Smooth muscle cell (in vitro differentiated cells): ENCODE data around the gene L3MBTL3. TPM values are rescaled to one million over a fixed set of nuclear protein-coding genes. Genes with fewer than 3 reads are reported as not detected.

ENCODE experiments used
- DNase-seq: peaks from one replicate; lab custom pipeline; 2025; ENCODE audit not compliant: unreplicated experiment; lab: John Stamatoyannopoulos, UW
- H2AFZ ChIP-seq: fragments of 200-600 bp; sonication (generic); 2 replicates; pipeline ENCODE4 v1.6.0; 2016; ENCODE audit warnings: antibody characterized with exemption, low read depth, mild to moderate bottlenecking
- H3F3A ChIP-seq: fragments of 200-600 bp; sonication (generic); 2 replicates; pipeline ENCODE4 v1.6.0; 2017; ENCODE audit warnings: antibody characterized with exemption, low read depth
- H3K27ac ChIP-seq: fragments of 200-600 bp; sonication (generic); 2 replicates; pipeline ENCODE4 v1.5.1; 2016; ENCODE audit warnings: low read depth, mild to moderate bottlenecking
- H3K27me3 ChIP-seq: fragments of 200-600 bp; sonication (generic); 2 replicates; pipeline ENCODE4 v1.6.1; 2016; ENCODE audit warnings: low read depth, mild to moderate bottlenecking
- H3K36me3 ChIP-seq: fragments of 200-600 bp; sonication (generic); 2 replicates; pipeline ENCODE4 v1.5.1; 2016; ENCODE audit warnings: low read depth
- H3K4me1 ChIP-seq: fragments of 200-600 bp; sonication (generic); 2 replicates; pipeline ENCODE4 v1.5.1; 2016; ENCODE audit warnings: low read depth
- H3K4me2 ChIP-seq: fragments of 200-600 bp; sonication (generic); 2 replicates; pipeline ENCODE4 v1.6.0; 2016; ENCODE audit warnings: mild to moderate bottlenecking
- H3K4me3 ChIP-seq: fragments of 200-600 bp; sonication (generic); 2 replicates; pipeline ENCODE4 v1.5.1; 2016; ENCODE audit warnings: mild to moderate bottlenecking
- H3K79me2 ChIP-seq: fragments of 200-600 bp; sonication (generic); 2 replicates; pipeline ENCODE4 v1.6.0; 2016; ENCODE audit warnings: low read depth, mild to moderate bottlenecking
- H3K9ac ChIP-seq: fragments of 200-600 bp; sonication (generic); 2 replicates; pipeline ENCODE4 v1.6.0; 2016; ENCODE audit warnings: low read depth
- H3K9me3 ChIP-seq: fragments of 200-600 bp; sonication (generic); replicated peaks from 2 replicates; pipeline ENCODE4 v1.5.1; 2016; ENCODE audit warnings: low read depth
- H4K20me1 ChIP-seq: fragments of 200-600 bp; sonication (generic); 2 replicates; pipeline ENCODE4 v1.6.0; 2016; ENCODE audit warnings: low read depth
- WGBS: methylation state at CpG from one replicate; pipeline ENCODE4 v1.1.7; 2016; ENCODE audit warnings: low lambda C conversion rate; 5-methylcytosine and 5-hydroxymethylcytosine counted together
- polyA plus RNA-seq: library from polyadenylated mRNA; unstranded; fragments of >200 nt; fragmentation: Nextera tagmentation; extraction: Ambion mirVana; gene quantifications from 2 replicates; pipeline ENCODE4 v1.2.1, GENCODE V29; 2016
- total RNA-seq: library from RNA; depleted of rRNA; stranded (reverse); fragments of >200 nt; gene quantifications from 2 replicates; pipeline ENCODE4 v1.2.3, GENCODE V29; 2014
- TF ChIP-seq, protein P1 (sequence below): fragments of 200-600 bp; sonication (generic); IDR thresholded peaks from 2 replicates; pipeline ENCODE4 v1.5.1; 2017; ENCODE audit warnings: borderline replicate concordance, mild to moderate bottlenecking, antibody characterized with exemption; ENCODE audit not compliant: insufficient read depth, poor library complexity, severe bottlenecking

The L3MBTL3 gene
- total and polyA plus RNA-seq, 2 experiments from 2014 or later: 5.4 to 14.2 TPM

DNA sequence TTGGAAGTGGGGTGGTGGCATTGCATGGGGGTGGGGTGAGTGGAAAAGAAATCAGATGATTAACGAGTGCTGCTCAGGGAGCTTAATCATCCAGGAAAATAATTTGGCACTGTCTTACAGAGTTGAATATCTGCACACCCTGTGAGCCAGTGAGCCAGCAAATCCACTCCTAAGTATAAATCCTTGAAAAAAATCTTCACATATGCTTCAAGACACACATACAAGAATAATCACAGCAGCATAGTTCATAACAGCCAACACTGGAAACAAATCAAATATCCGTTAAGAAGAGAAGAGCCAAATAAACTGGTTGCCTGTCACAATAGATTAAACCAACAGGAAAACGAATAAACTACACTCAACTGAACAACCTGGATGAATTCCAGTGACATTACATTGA, 141.6 kb downstream of the L3MBTL3 start:
- H3K4me3 ChIP-seq: no peak overlapping the region
- no peak overlapping the region for H2AFZ ChIP-seq
- H3K27me3 ChIP-seq: no peaks in the 10 kb centered on the region
- no peaks in the 10 kb centered on the region for H3K79me2 ChIP-seq
- H3K4me1 ChIP-seq: no peaks in the 10 kb centered on the region
- H3K4me2 ChIP-seq: no peak overlapping the region
- H3F3A ChIP-seq: no peaks in the 10 kb centered on the region
- TF ChIP-seq, protein P1, sequence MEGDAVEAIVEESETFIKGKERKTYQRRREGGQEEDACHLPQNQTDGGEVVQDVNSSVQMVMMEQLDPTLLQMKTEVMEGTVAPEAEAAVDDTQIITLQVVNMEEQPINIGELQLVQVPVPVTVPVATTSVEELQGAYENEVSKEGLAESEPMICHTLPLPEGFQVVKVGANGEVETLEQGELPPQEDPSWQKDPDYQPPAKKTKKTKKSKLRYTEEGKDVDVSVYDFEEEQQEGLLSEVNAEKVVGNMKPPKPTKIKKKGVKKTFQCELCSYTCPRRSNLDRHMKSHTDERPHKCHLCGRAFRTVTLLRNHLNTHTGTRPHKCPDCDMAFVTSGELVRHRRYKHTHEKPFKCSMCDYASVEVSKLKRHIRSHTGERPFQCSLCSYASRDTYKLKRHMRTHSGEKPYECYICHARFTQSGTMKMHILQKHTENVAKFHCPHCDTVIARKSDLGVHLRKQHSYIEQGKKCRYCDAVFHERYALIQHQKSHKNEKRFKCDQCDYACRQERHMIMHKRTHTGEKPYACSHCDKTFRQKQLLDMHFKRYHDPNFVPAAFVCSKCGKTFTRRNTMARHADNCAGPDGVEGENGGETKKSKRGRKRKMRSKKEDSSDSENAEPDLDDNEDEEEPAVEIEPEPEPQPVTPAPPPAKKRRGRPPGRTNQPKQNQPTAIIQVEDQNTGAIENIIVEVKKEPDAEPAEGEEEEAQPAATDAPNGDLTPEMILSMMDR: no peak
- H3K36me3 ChIP-seq: peaks cover 3% of the 10 kb centered on the region
- H3K27ac ChIP-seq: no peak overlapping the region
- H4K20me1 ChIP-seq: no peaks in the 10 kb centered on the region
- no peak for DNase-seq
- WGBS: 91% methylated on average over 3 of the region's 3 CpGs
- H3K9me3 ChIP-seq: no peaks in the 10 kb centered on the region
- H3K9ac ChIP-seq: no peak overlapping the region

DNA sequence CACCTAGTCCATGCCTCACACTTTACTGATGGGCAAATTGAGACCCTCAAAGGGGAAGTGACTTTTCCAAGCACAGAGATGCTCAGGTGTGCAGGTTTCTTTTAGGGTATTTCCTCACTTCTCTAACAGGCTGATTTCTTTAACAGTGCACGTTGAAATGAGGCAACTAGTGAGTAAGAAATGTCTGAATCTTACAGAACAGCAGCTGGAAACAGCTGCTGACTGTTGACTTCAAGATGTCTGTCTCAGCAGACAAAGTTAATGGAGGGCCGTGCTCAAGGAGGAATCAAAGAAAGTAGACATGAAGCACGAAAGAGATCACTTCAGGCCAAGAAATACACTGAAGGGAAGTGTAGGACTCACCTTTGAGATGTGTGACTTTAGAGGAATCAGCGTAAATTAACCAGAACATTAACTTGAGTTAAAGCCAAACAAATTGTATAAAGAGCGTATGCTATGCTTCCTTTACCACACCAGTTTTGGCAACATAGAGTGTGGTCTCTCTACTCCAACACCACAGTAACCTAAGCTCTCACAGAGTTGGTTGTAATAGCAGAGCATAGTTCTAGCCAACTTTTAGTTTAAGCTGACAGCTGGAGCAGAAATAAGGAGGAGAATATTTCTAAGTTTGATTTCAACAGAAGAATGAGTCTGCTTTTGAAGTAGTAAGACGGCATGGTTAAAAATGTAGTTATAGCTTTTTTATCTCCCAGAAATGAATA, 143.5 kb downstream of the L3MBTL3 start:
- Histone ChIP-seq H3K4me3 (no peak overlapping the region), H3K27ac (no peak overlapping the region), H3K4me2 (no peak overlapping the region), H3F3A (no peaks in the 10 kb centered on the region), H3K9ac (no peak overlapping the region), H4K20me1 (no peaks in the 10 kb centered on the region), H2AFZ (no peak overlapping the region), H3K27me3 (no peaks in the 10 kb centered on the region), H3K4me1 (no peaks in the 10 kb centered on the region), H3K79me2 (no peaks in the 10 kb centered on the region), H3K9me3 (no peaks in the 10 kb centered on the region), H3K36me3 (peaks cover 3% of the 10 kb centered on the region)
- no peak for DNase-seq
- TF ChIP-seq, protein P1: no peak
- 78% methylated on average over 6 of the region's 6 CpGs for WGBS

DNA sequence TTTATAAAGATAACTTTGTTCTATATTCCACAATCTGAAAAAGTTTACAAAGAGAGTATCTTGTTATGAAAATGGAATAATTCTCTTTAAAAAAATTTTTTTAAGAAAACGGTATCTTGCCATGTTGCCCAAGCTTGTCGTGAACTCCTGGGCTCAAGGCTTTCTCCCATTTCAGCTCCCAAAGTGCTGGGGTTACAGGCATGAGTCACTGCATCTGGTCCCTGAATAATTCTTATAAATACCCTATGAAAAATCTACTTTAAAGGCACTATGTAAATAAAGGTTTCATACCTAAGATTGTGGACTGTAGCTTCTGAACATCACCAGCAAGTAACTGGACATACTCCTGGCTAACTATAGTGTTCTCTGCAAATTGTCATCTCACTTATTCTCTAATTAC, 144.0 kb downstream of the L3MBTL3 start:
- Histone ChIP-seq H3K79me2 (no peaks in the 10 kb centered on the region), H3K36me3 (peaks cover 3% of the 10 kb centered on the region), H3K9ac (no peak overlapping the region), H3K4me3 (no peak overlapping the region), H3K9me3 (no peaks in the 10 kb centered on the region), H3K27me3 (no peaks in the 10 kb centered on the region), H3K27ac (no peak overlapping the region), H3K4me1 (no peaks in the 10 kb centered on the region), H3K4me2 (no peak overlapping the region), H4K20me1 (no peaks in the 10 kb centered on the region), H2AFZ (no peak overlapping the region), H3F3A (no peaks in the 10 kb centered on the region)
- TF ChIP-seq, protein P1: no peak
- WGBS: 97% methylated on average over 2 of the region's 2 CpGs
- no peak for DNase-seq

DNA sequence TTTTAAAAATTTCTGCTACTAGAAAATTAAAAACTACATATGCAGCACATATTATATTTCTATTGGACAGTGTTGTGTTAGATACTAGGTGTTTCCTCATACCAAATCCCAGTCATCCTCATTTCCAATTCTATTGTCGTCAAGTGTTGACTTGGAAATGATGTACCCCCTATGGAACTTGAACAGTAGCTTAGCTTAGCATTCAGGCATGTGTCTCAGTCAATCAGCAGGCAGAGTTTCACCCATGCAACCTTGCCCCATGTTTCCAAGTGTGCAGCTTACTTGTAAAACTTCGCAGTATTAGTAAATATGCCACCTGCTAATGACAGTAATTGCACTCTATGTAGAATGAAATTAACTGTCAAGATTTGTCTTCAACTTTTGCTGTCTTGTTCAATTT, 144.9 kb downstream of the L3MBTL3 start:
- H3K27ac ChIP-seq: no peak overlapping the region
- no peak overlapping the region for H3K4me3 ChIP-seq
- no peaks in the 10 kb centered on the region for H4K20me1 ChIP-seq
- H3K9me3 ChIP-seq: no peaks in the 10 kb centered on the region
- no peaks in the 10 kb centered on the region for H3F3A ChIP-seq
- no peaks in the 10 kb centered on the region for H3K27me3 ChIP-seq
- peaks cover 3% of the 10 kb centered on the region for H3K36me3 ChIP-seq
- no peak overlapping the region for H3K9ac ChIP-seq
- H3K4me1 ChIP-seq: no peaks in the 10 kb centered on the region
- DNase-seq: no peak
- WGBS: 94% methylated on average over 2 of the region's 2 CpGs
- no peak overlapping the region for H2AFZ ChIP-seq
- TF ChIP-seq, protein P1: no peak
- H3K79me2 ChIP-seq: no peaks in the 10 kb centered on the region
- H3K4me2 ChIP-seq: no peak overlapping the region
